AML-193 (cell line): ENCODE data around the gene RALGAPA2.

Source experiments
- DNase-seq, 2 experiments: peaks; one replicate each; lab custom pipeline; 2025; lab: John Stamatoyannopoulos, UW

The RALGAPA2 gene

GRCh38 chr20:20436689-20437088 is 275.8 kb downstream of the RALGAPA2 start:
- no peak for DNase-seq

DNA sequence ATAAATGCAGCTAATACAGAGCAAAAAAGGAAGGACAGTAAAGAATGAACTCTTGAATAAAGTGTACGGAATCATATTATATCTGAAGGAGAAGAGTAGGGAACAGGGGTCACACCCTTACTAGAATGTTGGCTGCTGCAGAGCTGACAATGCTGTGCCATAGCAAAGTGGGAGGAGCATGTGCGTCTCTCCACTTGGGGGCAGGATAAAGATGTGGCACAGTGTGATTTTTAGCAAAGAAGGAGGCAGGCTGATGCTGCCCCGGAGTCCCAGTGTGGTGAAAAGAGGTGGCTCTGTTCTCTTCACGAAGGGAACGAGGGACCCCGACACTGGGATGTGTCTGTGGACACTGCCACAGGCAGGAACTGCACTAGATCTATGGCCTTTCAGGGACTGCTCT is 277.0 kb downstream of the RALGAPA2 start:
- no peak for DNase-seq

DNA sequence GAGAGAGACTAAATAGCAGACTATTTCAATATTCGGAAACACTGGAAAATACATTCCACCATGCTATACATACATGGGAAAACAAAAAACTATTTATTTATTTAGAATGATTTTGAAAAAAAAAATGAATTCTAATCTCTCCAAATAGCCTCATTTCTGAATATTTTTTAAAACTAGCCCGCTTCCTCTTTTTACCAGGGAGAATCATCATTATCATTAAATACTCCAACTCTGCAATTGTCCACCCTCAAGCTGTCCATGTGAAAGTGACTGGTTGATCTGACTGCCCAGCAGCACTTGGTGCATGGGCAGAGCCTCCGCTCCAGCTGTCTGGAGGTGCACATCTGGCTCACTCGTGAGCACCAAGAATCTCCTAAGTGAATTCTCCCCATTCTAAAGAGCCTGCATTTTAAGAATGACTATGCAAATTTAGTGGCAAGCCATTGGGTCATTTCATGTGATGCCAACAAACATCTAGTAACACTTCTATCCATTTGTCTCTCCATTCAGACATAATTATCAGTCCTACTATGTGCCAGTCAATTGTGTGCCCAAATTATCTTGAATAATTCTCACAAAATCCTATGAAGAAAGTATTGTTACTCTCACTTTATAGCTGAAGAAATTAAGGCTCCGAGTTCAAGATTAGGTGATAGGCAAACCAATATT is 279.7 kb downstream of the RALGAPA2 start:
- no peak for DNase-seq

GRCh38 chr20:20430066-20430465 is 282.4 kb downstream of the RALGAPA2 start:
- no peak for DNase-seq

GRCh38 chr20:20428067-20428466 is 284.4 kb downstream of the RALGAPA2 start:
- DNase-seq = no peak

DNA sequence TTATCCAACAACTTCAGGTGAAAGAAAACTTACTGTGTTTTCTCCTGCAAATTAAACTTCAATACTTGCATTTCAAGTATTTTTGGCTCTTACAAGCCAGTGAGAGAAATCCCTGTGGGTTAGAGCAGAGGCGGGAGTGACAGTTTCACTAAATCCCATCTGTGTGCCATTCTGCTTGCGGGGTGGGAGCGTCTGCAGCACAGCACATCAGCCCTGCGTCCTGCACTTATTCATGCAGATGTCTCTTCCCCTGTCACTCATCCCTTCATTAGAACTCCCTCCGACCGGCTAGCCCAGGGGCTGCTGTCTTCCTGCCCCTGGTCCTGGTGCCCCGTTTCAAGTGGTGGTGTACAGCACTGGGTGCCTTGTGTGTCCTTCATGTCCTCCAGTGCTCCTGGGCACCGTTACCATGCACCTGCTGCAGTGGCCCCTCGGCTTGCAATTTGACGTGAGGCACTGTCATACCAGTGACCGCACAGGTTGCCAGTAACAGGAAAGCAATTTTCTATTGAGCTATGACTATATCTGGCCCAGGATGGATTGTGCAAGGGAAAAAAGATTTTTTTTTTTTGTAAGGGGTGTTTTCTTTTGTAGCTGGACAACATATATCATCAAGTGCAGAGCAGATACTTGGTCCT is 285.1 kb downstream of the RALGAPA2 start:
- no peak for DNase-seq

DNA sequence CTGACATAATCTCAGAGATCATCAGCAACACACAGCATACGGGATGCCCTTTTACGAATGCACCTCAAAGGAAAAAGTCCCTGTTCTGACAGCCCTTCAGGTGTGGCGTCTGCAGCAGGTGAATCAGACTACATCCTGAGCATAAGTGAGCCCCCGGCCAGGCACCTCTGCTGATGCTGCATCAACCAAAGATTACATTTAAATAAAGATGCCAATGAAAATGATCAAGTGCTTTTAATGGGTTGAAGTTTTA is 285.9 kb downstream of the RALGAPA2 start:
- no peak for DNase-seq

GRCh38 chr20:20425823-20426654 is 286.4 kb downstream of the RALGAPA2 start:
- DNase-seq = no peak

DNA sequence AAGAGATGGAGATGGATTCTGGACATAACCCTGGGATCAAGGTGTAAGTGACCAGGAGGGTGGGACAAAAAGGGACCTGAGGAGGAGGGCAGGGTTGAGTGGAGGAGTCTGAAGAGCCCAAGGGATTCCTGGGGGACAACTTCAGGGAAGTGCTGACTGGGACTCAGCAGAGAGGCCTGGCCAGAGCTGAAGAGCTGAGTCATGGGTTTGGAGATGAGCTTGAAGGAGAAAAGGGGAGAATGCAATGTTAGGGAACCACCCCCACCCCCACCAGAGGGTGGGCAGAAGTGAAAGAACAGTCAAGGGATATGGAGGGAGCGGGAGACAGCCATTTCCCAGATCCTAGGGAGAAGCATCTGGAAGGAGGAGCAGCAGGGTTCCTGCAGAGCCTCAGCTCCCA is 289.3 kb downstream of the RALGAPA2 start:
- no peak for DNase-seq

DNA sequence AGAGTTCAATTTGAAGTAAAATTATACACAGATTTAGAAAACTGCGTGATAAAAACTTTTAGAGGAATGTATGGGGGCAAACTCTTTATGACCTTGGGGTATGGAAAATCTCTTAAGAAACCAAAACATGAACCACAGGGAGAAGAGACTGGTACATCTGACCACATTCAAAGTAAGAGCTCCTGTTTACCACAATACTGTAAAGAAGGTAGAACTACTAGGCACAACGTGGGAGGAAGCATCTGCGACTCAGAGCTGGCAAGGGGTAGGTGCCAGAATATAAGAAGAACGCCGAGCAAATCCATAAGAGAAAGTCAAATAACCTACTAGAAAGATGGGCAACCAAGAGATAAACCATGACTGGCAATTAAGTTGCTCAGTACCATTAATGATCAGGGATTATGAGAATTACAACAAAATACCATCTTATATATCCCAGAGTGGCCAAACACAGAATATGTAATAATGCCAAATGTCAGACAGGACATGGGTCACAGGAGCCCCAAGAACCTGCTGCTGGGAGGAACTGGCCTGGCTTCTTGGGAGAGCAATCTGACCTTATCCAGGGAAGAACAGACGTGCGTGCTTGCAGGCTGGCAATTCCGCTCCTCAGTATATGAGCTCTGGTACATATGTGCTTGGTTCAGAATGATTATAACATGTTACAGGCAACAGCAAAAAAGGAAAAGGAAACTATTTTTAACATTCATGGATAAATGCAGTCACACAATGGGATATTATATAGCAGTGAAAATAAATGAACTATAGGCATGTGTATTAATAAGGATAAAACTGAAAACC is 294.4 kb downstream of the RALGAPA2 start:
- DNase-seq = no peak

GRCh38 chr20:20415321-20415720 is 297.1 kb downstream of the RALGAPA2 start:
- DNase-seq = no peak

- no peak for DNase-seq
Observed at GRCh38 chr20:20414640-20415220, 297.7 kb downstream of the RALGAPA2 start.

GRCh38 chr20:20413810-20414281 is 298.6 kb downstream of the RALGAPA2 start:
- no peak for DNase-seq

DNA sequence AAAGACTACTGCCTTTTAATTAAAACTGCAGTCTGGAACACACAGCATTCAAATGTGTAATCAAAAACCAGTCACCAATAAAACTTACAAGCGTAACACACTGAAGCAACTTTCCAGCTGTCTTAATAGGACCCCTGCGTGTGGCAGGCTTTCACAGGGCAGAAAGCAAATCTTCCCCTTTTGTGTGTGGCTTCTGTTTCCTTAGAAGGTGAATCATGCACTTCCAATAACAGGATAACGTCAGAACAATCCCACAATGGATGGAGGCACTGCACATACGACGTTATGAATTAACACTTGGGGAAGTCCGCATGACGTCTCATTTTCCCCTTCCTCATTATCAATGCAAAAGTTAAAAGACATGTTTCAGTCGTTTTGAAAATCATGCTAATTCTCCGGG is 299.7 kb downstream of the RALGAPA2 start:
- no peak for DNase-seq

GRCh38 chr20:20411836-20412235 is 300.6 kb downstream of the RALGAPA2 start:
- no peak for DNase-seq

- no peak for DNase-seq
Observed at GRCh38 chr20:20411402-20411801, 301.0 kb downstream of the RALGAPA2 start.

DNA sequence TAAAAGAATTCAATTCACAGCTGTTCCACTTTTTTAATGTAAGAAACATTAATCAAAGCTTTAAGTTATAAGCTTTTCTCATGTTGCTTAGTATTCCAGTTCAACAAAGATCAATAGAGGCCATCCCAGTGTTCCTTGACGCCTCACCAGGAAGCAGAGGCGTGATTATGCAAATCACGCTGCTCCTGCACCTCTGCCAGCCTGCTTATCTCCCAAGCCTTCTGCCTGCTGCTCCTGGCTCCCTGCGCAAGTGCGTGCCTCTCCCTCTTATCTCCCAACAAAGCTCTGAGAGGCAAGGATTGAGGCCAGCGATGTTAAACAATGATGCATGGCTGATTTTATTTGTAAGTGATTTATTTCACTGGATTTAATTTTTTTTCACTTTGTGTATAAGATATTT is 301.8 kb downstream of the RALGAPA2 start:
- no peak for DNase-seq

GRCh38 chr20:20409331-20409730 is 303.1 kb downstream of the RALGAPA2 start:
- no peak for DNase-seq

DNA sequence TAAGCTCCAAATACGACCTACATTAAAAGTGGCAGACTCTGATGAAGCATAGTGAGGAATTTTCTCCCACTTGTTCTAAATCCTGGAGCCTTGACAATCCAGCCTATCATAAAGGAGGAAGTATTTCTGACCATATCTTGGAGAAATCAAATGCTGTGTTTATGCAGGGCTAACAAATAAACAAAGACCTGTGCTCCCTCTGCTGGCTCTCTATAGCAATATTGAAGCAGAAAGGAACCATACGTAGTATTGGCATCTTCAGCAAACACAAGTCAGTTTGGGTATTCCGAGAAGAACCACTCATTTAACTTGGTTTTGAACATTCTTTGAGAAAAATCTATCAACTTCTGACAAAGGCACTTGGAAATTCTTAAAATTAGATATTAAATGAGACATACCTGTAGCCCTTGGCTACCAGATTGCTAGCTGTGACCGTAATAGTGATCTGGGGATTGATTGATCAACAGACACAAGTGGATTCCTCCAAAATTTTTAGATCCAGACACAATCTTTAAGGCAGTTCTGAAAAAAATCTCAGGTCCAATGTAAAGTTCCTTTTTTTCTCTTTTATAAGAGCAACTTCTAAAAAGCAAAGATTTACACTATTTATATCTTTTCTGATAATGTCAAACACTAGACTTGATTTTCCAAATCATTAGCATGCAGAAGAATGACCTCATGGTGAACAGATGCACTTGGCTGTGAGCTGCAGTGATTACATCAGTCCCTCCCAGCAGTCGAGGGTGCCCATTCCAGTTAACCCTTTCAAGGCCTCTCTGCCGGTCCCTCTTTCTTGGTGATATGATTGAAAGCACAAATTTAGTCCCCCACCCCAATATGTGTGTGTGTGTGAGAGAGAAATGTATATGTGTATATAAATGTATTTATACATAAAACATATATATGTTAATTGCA is 304.3 kb downstream of the RALGAPA2 start:
- DNase-seq = no peak

GRCh38 chr20:20406306-20406705 is 306.1 kb downstream of the RALGAPA2 start:
- no peak for DNase-seq

DNA sequence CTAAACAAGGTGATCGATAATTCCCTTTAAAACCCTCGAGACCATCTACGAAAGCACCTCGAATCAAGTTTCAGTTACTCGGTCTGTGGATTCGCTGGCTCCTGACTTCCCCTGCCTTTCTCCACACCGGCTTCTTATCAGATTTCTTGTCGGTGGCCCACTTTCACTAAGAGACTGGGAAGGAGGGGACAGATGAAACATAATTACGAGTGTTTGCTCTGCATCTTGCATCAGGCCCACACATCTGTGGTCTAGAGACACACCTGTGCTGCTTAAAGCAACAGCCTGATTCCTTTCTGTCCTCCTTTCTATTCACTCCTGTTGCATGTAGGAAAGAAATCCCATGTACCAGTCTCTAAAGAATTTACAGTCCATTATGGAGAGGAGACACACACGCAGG is 306.8 kb downstream of the RALGAPA2 start:
- no peak for DNase-seq
